ENCODE results near the gene WFS1.

Gene WFS1

GRCh38 chr4:6298852-6299251 is 29.2 kb downstream of the WFS1 start:
- no peaks in the 10 kb centered on the region for H3K4me1 ChIP-seq (ENCODE audit: control insufficient read depth, insufficient read depth, low read length, poor library complexity, severe bottlenecking)
- no peaks in the 10 kb centered on the region for H3K9me3 ChIP-seq (ENCODE audit: control insufficient read depth, low read length)
- H3K4me3 ChIP-seq (ENCODE audit: insufficient read depth, low read depth, low read length, poor library complexity, severe bottlenecking): no peak overlapping the region
- no peak overlapping the region for H3K27ac ChIP-seq (ENCODE audit: insufficient read depth, low read length, poor library complexity, severe bottlenecking)
- H3K36me3 ChIP-seq (ENCODE audit: control insufficient read depth, insufficient read depth, low read length): peaks cover 5% of the 10 kb centered on the region
- no peaks in the 10 kb centered on the region for H3K27me3 ChIP-seq (replicated peaks; ENCODE audit: control insufficient read depth, insufficient read depth, low read length, poor library complexity, severe bottlenecking)
- no peak for DNase-seq

- Histone ChIP-seq H3K27ac (ENCODE audit: insufficient read depth, low read length, poor library complexity, severe bottlenecking) (no peak overlapping the region), H3K27me3 (replicated peaks; ENCODE audit: control insufficient read depth, insufficient read depth, low read length, poor library complexity, severe bottlenecking) (no peaks in the 10 kb centered on the region), H3K4me1 (ENCODE audit: control insufficient read depth, insufficient read depth, low read length, poor library complexity, severe bottlenecking) (no peaks in the 10 kb centered on the region), H3K9me3 (ENCODE audit: control insufficient read depth, low read length) (no peaks in the 10 kb centered on the region), H3K36me3 (ENCODE audit: control insufficient read depth, insufficient read depth, low read length) (peaks cover 5% of the 10 kb centered on the region), H3K4me3 (ENCODE audit: insufficient read depth, low read depth, low read length, poor library complexity, severe bottlenecking) (no peak overlapping the region)
- no peak for DNase-seq
These were observed 30.2 kb downstream of the WFS1 start for GRCh38 chr4:6299875-6300274.

GRCh38 chr4:6300359-6300758 is 30.7 kb downstream of the WFS1 start:
- no peak for DNase-seq
- Histone ChIP-seq H3K9me3 (ENCODE audit: control insufficient read depth, low read length) (no peaks in the 10 kb centered on the region), H3K27ac (ENCODE audit: insufficient read depth, low read length, poor library complexity, severe bottlenecking) (no peak overlapping the region), H3K4me1 (ENCODE audit: control insufficient read depth, insufficient read depth, low read length, poor library complexity, severe bottlenecking) (no peaks in the 10 kb centered on the region), H3K36me3 (ENCODE audit: control insufficient read depth, insufficient read depth, low read length) (peaks cover 5% of the 10 kb centered on the region), H3K27me3 (replicated peaks; ENCODE audit: control insufficient read depth, insufficient read depth, low read length, poor library complexity, severe bottlenecking) (no peaks in the 10 kb centered on the region), H3K4me3 (ENCODE audit: insufficient read depth, low read depth, low read length, poor library complexity, severe bottlenecking) (no peak overlapping the region)

GRCh38 chr4:6301051-6301731 is 31.5 kb downstream of the WFS1 start:
- DNase-seq: no peak
- Histone ChIP-seq H3K4me3 (ENCODE audit: insufficient read depth, low read depth, low read length, poor library complexity, severe bottlenecking) (no peak overlapping the region), H3K36me3 (ENCODE audit: control insufficient read depth, insufficient read depth, low read length) (peaks cover 5% of the 10 kb centered on the region), H3K9me3 (ENCODE audit: control insufficient read depth, low read length) (no peaks in the 10 kb centered on the region), H3K27me3 (replicated peaks; ENCODE audit: control insufficient read depth, insufficient read depth, low read length, poor library complexity, severe bottlenecking) (no peaks in the 10 kb centered on the region), H3K27ac (ENCODE audit: insufficient read depth, low read length, poor library complexity, severe bottlenecking) (no peak overlapping the region), H3K4me1 (ENCODE audit: control insufficient read depth, insufficient read depth, low read length, poor library complexity, severe bottlenecking) (no peaks in the 10 kb centered on the region)

- Histone ChIP-seq H3K36me3 (ENCODE audit: control insufficient read depth, insufficient read depth, low read length) (peaks cover 5% of the 10 kb centered on the region), H3K27me3 (replicated peaks; ENCODE audit: control insufficient read depth, insufficient read depth, low read length, poor library complexity, severe bottlenecking) (no peaks in the 10 kb centered on the region), H3K27ac (ENCODE audit: insufficient read depth, low read length, poor library complexity, severe bottlenecking) (no peak overlapping the region), H3K9me3 (ENCODE audit: control insufficient read depth, low read length) (no peaks in the 10 kb centered on the region), H3K4me1 (ENCODE audit: control insufficient read depth, insufficient read depth, low read length, poor library complexity, severe bottlenecking) (no peaks in the 10 kb centered on the region), H3K4me3 (ENCODE audit: insufficient read depth, low read depth, low read length, poor library complexity, severe bottlenecking) (no peak overlapping the region)
- DNase-seq: no peak
These were observed 32.2 kb downstream of the WFS1 start for GRCh38 chr4:6301732-6302442.

- H3K27ac ChIP-seq (ENCODE audit: insufficient read depth, low read length, poor library complexity, severe bottlenecking): no peak overlapping the region
- no peaks in the 10 kb centered on the region for H3K4me1 ChIP-seq (ENCODE audit: control insufficient read depth, insufficient read depth, low read length, poor library complexity, severe bottlenecking)
- no peaks in the 10 kb centered on the region for H3K27me3 ChIP-seq (replicated peaks; ENCODE audit: control insufficient read depth, insufficient read depth, low read length, poor library complexity, severe bottlenecking)
- no peak overlapping the region for H3K4me3 ChIP-seq (ENCODE audit: insufficient read depth, low read depth, low read length, poor library complexity, severe bottlenecking)
- DNase-seq: no peak
- peaks cover 5% of the 10 kb centered on the region for H3K36me3 ChIP-seq (ENCODE audit: control insufficient read depth, insufficient read depth, low read length)
- no peaks in the 10 kb centered on the region for H3K9me3 ChIP-seq (ENCODE audit: control insufficient read depth, low read length)
These were observed 33.2 kb downstream of the WFS1 start for GRCh38 chr4:6302869-6303268.

- no peak for DNase-seq
- Histone ChIP-seq H3K4me3 (ENCODE audit: insufficient read depth, low read depth, low read length, poor library complexity, severe bottlenecking) (no peak overlapping the region), H3K4me1 (ENCODE audit: control insufficient read depth, insufficient read depth, low read length, poor library complexity, severe bottlenecking) (peaks cover under 1% of the 10 kb centered on the region), H3K36me3 (ENCODE audit: control insufficient read depth, insufficient read depth, low read length) (peaks cover 5% of the 10 kb centered on the region), H3K27ac (ENCODE audit: insufficient read depth, low read length, poor library complexity, severe bottlenecking) (no peak overlapping the region), H3K27me3 (replicated peaks; ENCODE audit: control insufficient read depth, insufficient read depth, low read length, poor library complexity, severe bottlenecking) (no peaks in the 10 kb centered on the region), H3K9me3 (ENCODE audit: control insufficient read depth, low read length) (no peaks in the 10 kb centered on the region)
These were observed 34.3 kb downstream of the WFS1 start for GRCh38 chr4:6303943-6304342.

GRCh38 chr4:6306299-6306698 is 36.6 kb downstream of the WFS1 start:
- H3K27ac ChIP-seq (ENCODE audit: insufficient read depth, low read length, poor library complexity, severe bottlenecking): no peak overlapping the region
- H3K4me1 ChIP-seq (ENCODE audit: control insufficient read depth, insufficient read depth, low read length, poor library complexity, severe bottlenecking): peaks cover 5% of the 10 kb centered on the region
- H3K27me3 ChIP-seq (replicated peaks; ENCODE audit: control insufficient read depth, insufficient read depth, low read length, poor library complexity, severe bottlenecking): no peaks in the 10 kb centered on the region
- H3K4me3 ChIP-seq (ENCODE audit: insufficient read depth, low read depth, low read length, poor library complexity, severe bottlenecking): no peak overlapping the region
- H3K36me3 ChIP-seq (ENCODE audit: control insufficient read depth, insufficient read depth, low read length): peaks cover under 1% of the 10 kb centered on the region
- H3K9me3 ChIP-seq (ENCODE audit: control insufficient read depth, low read length): no peaks in the 10 kb centered on the region
- no peak for DNase-seq

GRCh38 chr4:6307230-6307629 is 37.6 kb downstream of the WFS1 start:
- H3K4me3 ChIP-seq (ENCODE audit: insufficient read depth, low read depth, low read length, poor library complexity, severe bottlenecking): no peak overlapping the region
- H3K27me3 ChIP-seq (replicated peaks; ENCODE audit: control insufficient read depth, insufficient read depth, low read length, poor library complexity, severe bottlenecking): no peaks in the 10 kb centered on the region
- H3K27ac ChIP-seq (ENCODE audit: insufficient read depth, low read length, poor library complexity, severe bottlenecking): no peak overlapping the region
- no peaks in the 10 kb centered on the region for H3K36me3 ChIP-seq (ENCODE audit: control insufficient read depth, insufficient read depth, low read length)
- H3K9me3 ChIP-seq (ENCODE audit: control insufficient read depth, low read length): no peaks in the 10 kb centered on the region
- no peak for DNase-seq
- peaks cover 5% of the 10 kb centered on the region for H3K4me1 ChIP-seq (ENCODE audit: control insufficient read depth, insufficient read depth, low read length, poor library complexity, severe bottlenecking)

GRCh38 chr4:6307891-6308290 is 38.2 kb downstream of the WFS1 start:
- no peaks in the 10 kb centered on the region for H3K36me3 ChIP-seq (ENCODE audit: control insufficient read depth, insufficient read depth, low read length)
- no peak for DNase-seq
- peaks cover 5% of the 10 kb centered on the region for H3K4me1 ChIP-seq (ENCODE audit: control insufficient read depth, insufficient read depth, low read length, poor library complexity, severe bottlenecking)
- no peaks in the 10 kb centered on the region for H3K9me3 ChIP-seq (ENCODE audit: control insufficient read depth, low read length)
- H3K4me3 ChIP-seq (ENCODE audit: insufficient read depth, low read depth, low read length, poor library complexity, severe bottlenecking): no peak overlapping the region
- H3K27me3 ChIP-seq (replicated peaks; ENCODE audit: control insufficient read depth, insufficient read depth, low read length, poor library complexity, severe bottlenecking): no peaks in the 10 kb centered on the region
- H3K27ac ChIP-seq (ENCODE audit: insufficient read depth, low read length, poor library complexity, severe bottlenecking): no peak overlapping the region
